ENCODE data around the gene KRT4. TPM values are rescaled to one million over a fixed set of nuclear protein-coding genes. Genes with fewer than 3 reads are reported as not detected.
"Not testable (repeated sequence)": the region's sequence is repeated elsewhere in the genome, so short reads cannot be mapped to it uniquely, and the experiment has no call there.

KRT4 gene
- total RNA-seq, 4 donors from 2014 or later = not detected

- TF ChIP-seq POLR2A (IDR thresholded peaks at IDR 0.05) = no peak
- TF ChIP-seq CTCF (IDR thresholded peaks at IDR 0.05) = no peak
- no peak for TF ChIP-seq EP300 (IDR thresholded peaks at IDR 0.05)
- Histone ChIP-seq H3K27me3 (no peaks in the 10 kb centered on the region), H3K36me3 (no peaks in the 10 kb centered on the region), H3K4me3 (no peak overlapping the region), H3K4me1 (no peaks in the 10 kb centered on the region), H3K27ac (no peak overlapping the region), H3K9me3 (peaks cover 0 to 27% (median 3%) of the 10 kb centered on the region in 4 donors)
- 78 to 89% methylated on average over 2 of the region's 2 CpGs for WGBS, 2 donors
- DNase-seq (ENCODE audit: low spot score in 2 of 2) = no peak
Observed at GRCh38 chr12:52763991-52764390, 49.9 kb downstream of the KRT4 start.

- TF ChIP-seq CTCF (IDR thresholded peaks at IDR 0.05) = no peak
- TF ChIP-seq POLR2A (IDR thresholded peaks at IDR 0.05) = no peak
- no peak for TF ChIP-seq EP300 (IDR thresholded peaks at IDR 0.05)
- Histone ChIP-seq H3K36me3 (no peaks in the 10 kb centered on the region), H3K4me3 (no peak overlapping the region), H3K4me1 (no peaks in the 10 kb centered on the region), H3K9me3 (peaks cover 0 to 27% (median 3%) of the 10 kb centered on the region in 4 donors), H3K27ac (no peak overlapping the region), H3K27me3 (no peaks in the 10 kb centered on the region)
- DNase-seq (ENCODE audit: low spot score in 2 of 2) = no peak
- 81% methylated on average over 9 of the region's 9 CpGs for WGBS, 2 donors
Observed at GRCh38 chr12:52763036-52763659, 50.8 kb downstream of the KRT4 start.

- Histone ChIP-seq H3K36me3 (no peaks in the 10 kb centered on the region), H3K4me3 (no peak overlapping the region), H3K4me1 (no peaks in the 10 kb centered on the region), H3K27ac (no peak overlapping the region), H3K27me3 (no peaks in the 10 kb centered on the region), H3K9me3 (peaks cover 0 to 27% (median 3%) of the 10 kb centered on the region in 4 donors)
- TF ChIP-seq EP300 (IDR thresholded peaks at IDR 0.05) = no peak
- TF ChIP-seq CTCF (IDR thresholded peaks at IDR 0.05) = no peak
- TF ChIP-seq POLR2A (IDR thresholded peaks at IDR 0.05) = no peak
- WGBS, 2 donors = 60 to 89% methylated on average over 2 of the region's 2 CpGs
- DNase-seq (ENCODE audit: low spot score in 2 of 2) = no peak
Observed at GRCh38 chr12:52761802-52762201, 52.1 kb downstream of the KRT4 start.

- H3K27ac ChIP-seq; H3K4me3 ChIP-seq; H3K36me3 ChIP-seq; DNase-seq (ENCODE audit: low spot score in 2 of 2); H3K4me1 ChIP-seq; H3K27me3 ChIP-seq: not testable (repeated sequence)
- whole genome bisulfite sequencing, 2 donors = 88 to 91% methylated on average over 8 of the region's 8 CpGs
- peaks cover 0 to 27% (median 3%) of the 10 kb centered on the region in 4 donors for H3K9me3 ChIP-seq
Observed at GRCh38 chr12:52761218-52761617, 52.7 kb downstream of the KRT4 start.

GRCh38 chr12:52760623-52761022, 53.3 kb downstream of the KRT4 start:
- no peaks in the 10 kb centered on the region for H3K27me3 ChIP-seq
- peaks cover 0 to 27% (median 3%) of the 10 kb centered on the region in 4 donors for H3K9me3 ChIP-seq
- H3K36me3 ChIP-seq = no peaks in the 10 kb centered on the region
- H3K27ac ChIP-seq = no peak overlapping the region
- TF ChIP-seq CTCF (IDR thresholded peaks at IDR 0.05) (no peak), POLR2A (IDR thresholded peaks at IDR 0.05) (no peak), EP300 (IDR thresholded peaks at IDR 0.05) (no peak)
- H3K4me3 ChIP-seq = no peak overlapping the region
- H3K4me1 ChIP-seq = no peaks in the 10 kb centered on the region
- DNase-seq (ENCODE audit: low spot score in 2 of 2) = no peak

GRCh38 chr12:52759695-52760094, 54.2 kb downstream of the KRT4 start:
- Histone ChIP-seq H3K36me3 (no peaks in the 10 kb centered on the region), H3K4me3 (no peak overlapping the region), H3K27ac (no peak overlapping the region), H3K9me3 (peaks cover 0 to 27% (median 3%) of the 10 kb centered on the region in 4 donors), H3K27me3 (no peaks in the 10 kb centered on the region), H3K4me1 (no peaks in the 10 kb centered on the region)
- 40 to 45% methylated on average over 2 of the region's 2 CpGs for WGBS, 2 donors
- no peak for TF ChIP-seq CTCF (IDR thresholded peaks at IDR 0.05)
- no peak for TF ChIP-seq EP300 (IDR thresholded peaks at IDR 0.05)
- TF ChIP-seq POLR2A (IDR thresholded peaks at IDR 0.05) = no peak
- no peak for DNase-seq (ENCODE audit: low spot score in 2 of 2)

Data from tibial nerve (tissue), 4 donors.